Brain microvascular endothelial cell (primary cell): ENCODE results near the gene CATSPER3.

ENCODE experiments used
- DNase-seq: peaks from one replicate; pipeline ENCODE4 v3.0.0-alpha.2; 2020
- H3K27ac ChIP-seq: fragments of 250-450 bp; sonication (Bioruptor Pico); 2 replicates; pipeline ENCODE4 v1.5.1; 2020; ENCODE audit warnings: mild to moderate bottlenecking, moderate library complexity
- H3K27me3 ChIP-seq: fragments of 250-450 bp; sonication (Bioruptor Pico); replicated peaks from 2 replicates; pipeline ENCODE4 v1.5.1; 2020; ENCODE audit warnings: mild to moderate bottlenecking
- H3K36me3 ChIP-seq: fragments of 250-450 bp; sonication (Bioruptor Pico); replicated peaks from 2 replicates; pipeline ENCODE4 v1.5.1; 2020; ENCODE audit warnings: mild to moderate bottlenecking
- H3K4me3 ChIP-seq: 2 replicates; pipeline ENCODE4 v1.5.1; 2011; ENCODE audit warnings: low read depth, mild to moderate bottlenecking, control low read depth, low read length, moderate library complexity
- in situ Hi-C: cut with HindIII; loops from 2 replicates; pipeline ENCODE4 v1.10.0; 2017; ENCODE audit warnings: low sequenced_read_pairs, low pct_ligation_motif_present
- TF ChIP-seq, protein P1 (sequence below): IDR thresholded peaks from 2 replicates; pipeline ENCODE4 v1.5.1; 2011; ENCODE audit warnings: low read depth, mild to moderate bottlenecking, moderate library complexity, low read length, control low read depth, inconsistent platforms; ENCODE audit errors: missing control alignments

Gene CATSPER3

DNA sequence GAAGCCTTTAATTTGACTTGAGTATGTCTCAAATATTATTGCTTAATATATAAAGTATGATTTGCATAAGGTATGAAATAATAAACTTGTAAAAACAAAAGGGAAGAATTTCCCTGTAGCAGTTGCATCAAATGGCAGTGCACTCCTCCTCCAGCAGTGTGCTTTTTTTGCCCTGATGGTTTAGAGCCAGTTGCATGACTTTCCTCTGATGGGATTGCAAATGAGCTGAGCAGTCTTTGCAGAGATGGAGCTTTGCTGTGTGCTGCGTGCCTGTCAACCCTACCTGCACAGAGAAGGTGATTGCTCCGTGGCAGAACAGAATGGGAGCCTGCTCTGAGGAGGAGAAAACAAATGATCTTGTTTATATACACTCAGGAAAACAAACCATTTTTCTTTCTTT, 22.7 kb upstream of the CATSPER3 start:
- H3K27ac ChIP-seq = no peak overlapping the region

DNA sequence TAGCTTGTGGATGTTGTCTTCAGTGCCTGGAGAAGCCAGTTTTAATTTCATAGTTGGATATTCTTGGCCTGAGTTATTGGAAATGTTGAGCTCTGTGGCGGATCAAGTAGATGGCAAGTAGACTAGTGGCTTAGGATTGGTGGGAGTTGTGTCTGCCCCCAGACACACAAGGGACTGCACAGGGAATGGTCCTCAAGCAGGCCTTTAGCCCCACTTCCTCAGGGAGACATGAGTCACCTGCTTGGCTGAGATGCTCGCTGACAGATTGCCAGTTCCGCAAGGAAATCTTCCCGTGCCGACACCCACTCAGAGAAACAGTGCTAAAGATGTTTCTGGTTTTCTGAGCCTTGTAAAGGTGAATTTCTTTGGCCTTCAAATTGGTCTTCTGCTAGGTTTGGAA, 18.8 kb upstream of the CATSPER3 start:
- Histone ChIP-seq H3K36me3 (no peaks in the 10 kb centered on the region), H3K27ac (no peak overlapping the region), H3K27me3 (no peaks in the 10 kb centered on the region), H3K4me3 (no peak overlapping the region)
- DNase-seq = peak; percentile 21
- in situ Hi-C loops = no loop called here
- TF ChIP-seq, protein P1, sequence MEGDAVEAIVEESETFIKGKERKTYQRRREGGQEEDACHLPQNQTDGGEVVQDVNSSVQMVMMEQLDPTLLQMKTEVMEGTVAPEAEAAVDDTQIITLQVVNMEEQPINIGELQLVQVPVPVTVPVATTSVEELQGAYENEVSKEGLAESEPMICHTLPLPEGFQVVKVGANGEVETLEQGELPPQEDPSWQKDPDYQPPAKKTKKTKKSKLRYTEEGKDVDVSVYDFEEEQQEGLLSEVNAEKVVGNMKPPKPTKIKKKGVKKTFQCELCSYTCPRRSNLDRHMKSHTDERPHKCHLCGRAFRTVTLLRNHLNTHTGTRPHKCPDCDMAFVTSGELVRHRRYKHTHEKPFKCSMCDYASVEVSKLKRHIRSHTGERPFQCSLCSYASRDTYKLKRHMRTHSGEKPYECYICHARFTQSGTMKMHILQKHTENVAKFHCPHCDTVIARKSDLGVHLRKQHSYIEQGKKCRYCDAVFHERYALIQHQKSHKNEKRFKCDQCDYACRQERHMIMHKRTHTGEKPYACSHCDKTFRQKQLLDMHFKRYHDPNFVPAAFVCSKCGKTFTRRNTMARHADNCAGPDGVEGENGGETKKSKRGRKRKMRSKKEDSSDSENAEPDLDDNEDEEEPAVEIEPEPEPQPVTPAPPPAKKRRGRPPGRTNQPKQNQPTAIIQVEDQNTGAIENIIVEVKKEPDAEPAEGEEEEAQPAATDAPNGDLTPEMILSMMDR = no peak

More for the DNA sequence above, 22.7 kb upstream of the CATSPER3 start:
- in situ Hi-C loops = no loop called here
- DNase-seq = no peak
- H3K27me3 ChIP-seq = no peaks in the 10 kb centered on the region
- no peaks in the 10 kb centered on the region for H3K36me3 ChIP-seq
- TF ChIP-seq, protein P1 = no peak
- no peak overlapping the region for H3K4me3 ChIP-seq

DNA sequence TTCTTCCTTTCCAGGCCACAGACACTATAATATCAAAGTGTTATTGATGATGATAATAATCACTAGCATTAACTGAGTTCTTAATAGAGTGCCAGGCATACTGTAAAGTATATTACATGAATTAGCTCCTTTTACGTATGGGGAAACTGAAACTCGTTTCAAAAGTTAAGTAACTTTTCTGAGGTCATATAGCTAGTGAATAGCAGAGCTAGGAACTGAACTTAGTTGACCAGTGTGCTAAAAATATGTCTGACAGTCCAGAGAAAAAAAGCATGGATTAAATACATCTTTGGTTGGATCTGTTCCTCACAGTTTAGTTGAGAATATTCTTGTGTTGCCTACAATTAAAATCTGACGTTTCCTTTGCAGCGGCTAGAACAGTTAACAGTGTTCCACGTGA, 18.4 kb upstream of the CATSPER3 start:
- TF ChIP-seq, protein P1 = no peak
- no peak for DNase-seq
- no peaks in the 10 kb centered on the region for H3K27me3 ChIP-seq
- in situ Hi-C loops = no loop called here
- no peak overlapping the region for H3K4me3 ChIP-seq
- no peak overlapping the region for H3K27ac ChIP-seq
- H3K36me3 ChIP-seq = no peaks in the 10 kb centered on the region

DNA sequence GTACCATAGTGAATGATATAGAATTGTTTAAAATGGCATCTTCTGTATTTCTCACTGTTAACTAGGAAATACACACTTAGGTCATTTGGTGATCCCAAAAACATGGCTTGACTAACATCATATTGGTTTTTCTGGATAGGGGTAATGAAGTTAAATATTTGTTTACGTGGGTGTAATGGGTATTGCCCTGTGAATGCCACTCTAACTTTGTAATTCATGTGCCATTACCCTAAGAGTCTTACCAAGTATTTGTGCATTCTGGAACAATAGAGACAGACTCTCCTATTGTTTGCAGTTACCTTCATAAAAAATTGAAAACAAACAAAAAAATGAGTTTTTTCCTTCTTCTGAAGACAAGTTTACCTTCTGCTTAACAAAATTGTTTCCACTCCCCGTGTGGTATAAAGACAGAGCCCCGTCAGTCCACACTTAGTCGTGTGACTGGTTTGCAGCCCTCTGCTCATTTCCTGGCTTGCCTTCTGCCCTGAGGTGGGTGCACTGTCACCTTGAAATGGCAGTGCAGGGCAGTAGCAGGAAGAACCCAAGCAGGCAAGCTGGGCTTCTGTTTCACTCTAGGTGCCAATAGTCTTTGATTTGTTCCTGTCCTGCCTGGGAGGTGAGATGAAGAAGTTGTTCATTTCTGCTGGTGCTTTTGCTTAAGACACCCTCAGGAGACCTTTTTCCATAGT, 9.6 kb upstream of the CATSPER3 start:
- DNase-seq = no peak
- H3K27me3 ChIP-seq = no peaks in the 10 kb centered on the region
- TF ChIP-seq, protein P1 = no peak
- no peak overlapping the region for H3K4me3 ChIP-seq
- H3K36me3 ChIP-seq = no peaks in the 10 kb centered on the region
- no peak overlapping the region for H3K27ac ChIP-seq
- in situ Hi-C loops = no loop called here

DNA sequence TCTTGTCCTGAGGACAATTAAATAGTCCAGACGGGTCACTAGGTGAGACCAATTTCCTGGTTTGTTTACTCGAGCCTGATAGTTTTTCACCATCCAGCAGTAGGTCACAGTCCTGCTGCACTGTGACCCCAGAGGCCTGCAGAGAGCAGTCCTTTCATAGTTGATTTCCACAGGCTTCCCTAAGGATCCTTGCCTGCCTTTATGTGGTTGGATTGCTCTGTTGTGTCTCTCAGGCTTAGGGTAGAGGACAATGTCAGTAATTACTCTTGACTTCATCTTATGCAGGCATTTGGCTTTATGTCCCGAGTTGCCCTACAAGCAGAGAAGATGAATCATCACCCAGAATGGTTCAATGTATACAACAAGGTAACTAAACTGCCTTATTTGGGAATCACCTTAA, 9.0 kb upstream of the CATSPER3 start:
- Histone ChIP-seq H3K36me3 (no peaks in the 10 kb centered on the region), H3K27me3 (no peaks in the 10 kb centered on the region), H3K27ac (no peak overlapping the region), H3K4me3 (no peak overlapping the region)
- no peak for DNase-seq
- TF ChIP-seq, protein P1 = no peak
- in situ Hi-C loops = no loop called here

DNA sequence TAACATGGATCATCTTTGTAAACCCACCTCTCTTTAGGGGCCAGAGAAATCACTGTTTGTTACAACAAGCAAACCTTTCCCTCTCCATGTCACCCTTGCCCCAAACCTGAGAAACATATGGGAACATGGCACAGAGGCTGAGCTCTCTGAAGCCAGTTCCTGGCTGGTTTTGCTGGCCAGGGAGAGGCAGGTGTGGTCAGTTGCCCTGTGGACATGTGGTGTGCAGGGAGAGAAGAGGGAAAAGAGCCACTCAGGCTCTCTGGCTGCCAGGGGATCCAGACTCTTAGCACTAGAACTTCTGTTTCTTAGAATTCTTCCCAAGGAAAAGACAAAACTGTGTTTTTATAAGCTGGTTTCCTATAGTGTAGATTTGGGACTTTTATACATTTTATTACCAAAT, 4.6 kb upstream of the CATSPER3 start:
- no peak overlapping the region for H3K27ac ChIP-seq
- in situ Hi-C loops = no loop called here
- H3K27me3 ChIP-seq = no peaks in the 10 kb centered on the region
- H3K36me3 ChIP-seq = no peaks in the 10 kb centered on the region
- TF ChIP-seq, protein P1 = no peak
- no peak overlapping the region for H3K4me3 ChIP-seq
- no peak for DNase-seq
